ENCODE results near the gene LAMA3.

LAMA3 gene

GRCh38 chr18:23868136-23868785 lies 179.0 kb downstream of the LAMA3 start:
- H3K9ac ChIP-seq (ENCODE audit: low read depth, low read length) = no peak overlapping the region
- peaks cover 3% of the 10 kb centered on the region; the same call in 1 of the 2 replicates for H3K4me1 ChIP-seq (ENCODE audit: insufficient read depth, low read length)
- H3K4me3 ChIP-seq (ENCODE audit: low read length) = no peak overlapping the region
- H3K9me3 ChIP-seq (ENCODE audit: insufficient read depth, low read depth, low read length) = no peaks in the 10 kb centered on the region
- no peaks in the 10 kb centered on the region for H3K36me3 ChIP-seq (ENCODE audit: insufficient read depth, low read depth, low read length)
- no peaks in the 10 kb centered on the region for H3K27me3 ChIP-seq (ENCODE audit: insufficient read depth, low read length)
- H3K27ac ChIP-seq (ENCODE audit: low read length) = no peak overlapping the region

- H3K27ac ChIP-seq (ENCODE audit: low read length) = no peak overlapping the region
- peaks cover 5% of the 10 kb centered on the region; the same call in 1 of the 2 replicates for H3K4me1 ChIP-seq (ENCODE audit: insufficient read depth, low read length)
- no peaks in the 10 kb centered on the region for H3K27me3 ChIP-seq (ENCODE audit: insufficient read depth, low read length)
- no peaks in the 10 kb centered on the region for H3K9me3 ChIP-seq (ENCODE audit: insufficient read depth, low read depth, low read length)
- no peak overlapping the region for H3K9ac ChIP-seq (ENCODE audit: low read depth, low read length)
- H3K36me3 ChIP-seq (ENCODE audit: insufficient read depth, low read depth, low read length) = no peaks in the 10 kb centered on the region
- no peak overlapping the region for H3K4me3 ChIP-seq (ENCODE audit: low read length)
These were observed 181.6 kb downstream of the LAMA3 start for GRCh38 chr18:23870676-23871380.

GRCh38 chr18:23871410-23871809 lies 182.2 kb downstream of the LAMA3 start:
- Histone ChIP-seq H3K36me3 (ENCODE audit: insufficient read depth, low read depth, low read length) (no peaks in the 10 kb centered on the region), H3K4me1 (ENCODE audit: insufficient read depth, low read length) (peaks cover 5% of the 10 kb centered on the region; the same call in 1 of the 2 replicates), H3K27ac (ENCODE audit: low read length) (no peak overlapping the region), H3K9ac (ENCODE audit: low read depth, low read length) (no peak overlapping the region), H3K4me3 (ENCODE audit: low read length) (no peak overlapping the region), H3K27me3 (ENCODE audit: insufficient read depth, low read length) (no peaks in the 10 kb centered on the region), H3K9me3 (ENCODE audit: insufficient read depth, low read depth, low read length) (no peaks in the 10 kb centered on the region)

GRCh38 chr18:23872701-23873550 lies 183.7 kb downstream of the LAMA3 start:
- Histone ChIP-seq H3K9me3 (ENCODE audit: insufficient read depth, low read depth, low read length) (no peaks in the 10 kb centered on the region), H3K27ac (ENCODE audit: low read length) (no peak overlapping the region), H3K4me3 (ENCODE audit: low read length) (no peak overlapping the region), H3K4me1 (ENCODE audit: insufficient read depth, low read length) (peaks cover 5% of the 10 kb centered on the region; the same call in 1 of the 2 replicates), H3K36me3 (ENCODE audit: insufficient read depth, low read depth, low read length) (no peaks in the 10 kb centered on the region), H3K9ac (ENCODE audit: low read depth, low read length) (no peak overlapping the region), H3K27me3 (ENCODE audit: insufficient read depth, low read length) (no peaks in the 10 kb centered on the region)

GRCh38 chr18:23875966-23876895 lies 187.0 kb downstream of the LAMA3 start:
- Histone ChIP-seq H3K27ac (ENCODE audit: low read length) (no peak overlapping the region), H3K27me3 (ENCODE audit: insufficient read depth, low read length) (no peaks in the 10 kb centered on the region), H3K4me1 (ENCODE audit: insufficient read depth, low read length) (peaks cover 5% of the 10 kb centered on the region; the same call in 1 of the 2 replicates), H3K9me3 (ENCODE audit: insufficient read depth, low read depth, low read length) (no peaks in the 10 kb centered on the region), H3K4me3 (ENCODE audit: low read length) (no peak overlapping the region), H3K36me3 (ENCODE audit: insufficient read depth, low read depth, low read length) (no peaks in the 10 kb centered on the region), H3K9ac (ENCODE audit: low read depth, low read length) (no peak overlapping the region)

- no peaks in the 10 kb centered on the region for H3K27me3 ChIP-seq (ENCODE audit: insufficient read depth, low read length)
These were observed 187.7 kb downstream of the LAMA3 start for GRCh38 chr18:23876921-23877320.

GRCh38 chr18:23877371-23877770 lies 188.1 kb downstream of the LAMA3 start:
- Histone ChIP-seq H3K9me3 (ENCODE audit: insufficient read depth, low read depth, low read length) (no peaks in the 10 kb centered on the region), H3K27ac (ENCODE audit: low read length) (no peak overlapping the region), H3K36me3 (ENCODE audit: insufficient read depth, low read depth, low read length) (no peaks in the 10 kb centered on the region), H3K4me3 (ENCODE audit: low read length) (no peak overlapping the region), H3K27me3 (ENCODE audit: insufficient read depth, low read length) (no peaks in the 10 kb centered on the region), H3K9ac (ENCODE audit: low read depth, low read length) (no peak overlapping the region), H3K4me1 (ENCODE audit: insufficient read depth, low read length) (peaks cover 5% of the 10 kb centered on the region; the same call in 1 of the 2 replicates)

More at GRCh38 chr18:23876921-23877320, 187.7 kb downstream of the LAMA3 start:
- Histone ChIP-seq H3K27ac (ENCODE audit: low read length) (no peak overlapping the region), H3K9ac (ENCODE audit: low read depth, low read length) (no peak overlapping the region), H3K9me3 (ENCODE audit: insufficient read depth, low read depth, low read length) (no peaks in the 10 kb centered on the region), H3K4me3 (ENCODE audit: low read length) (no peak overlapping the region), H3K4me1 (ENCODE audit: insufficient read depth, low read length) (peaks cover 5% of the 10 kb centered on the region; the same call in 1 of the 2 replicates), H3K36me3 (ENCODE audit: insufficient read depth, low read depth, low read length) (no peaks in the 10 kb centered on the region)

GRCh38 chr18:23878336-23878900 lies 189.2 kb downstream of the LAMA3 start:
- Histone ChIP-seq H3K27me3 (ENCODE audit: insufficient read depth, low read length) (no peaks in the 10 kb centered on the region), H3K4me3 (ENCODE audit: low read length) (no peak overlapping the region), H3K9me3 (ENCODE audit: insufficient read depth, low read depth, low read length) (no peaks in the 10 kb centered on the region), H3K4me1 (ENCODE audit: insufficient read depth, low read length) (peaks cover 2% of the 10 kb centered on the region; the same call in 1 of the 2 replicates), H3K36me3 (ENCODE audit: insufficient read depth, low read depth, low read length) (no peaks in the 10 kb centered on the region), H3K27ac (ENCODE audit: low read length) (no peak overlapping the region), H3K9ac (ENCODE audit: low read depth, low read length) (no peak overlapping the region)

- Histone ChIP-seq H3K4me1 (ENCODE audit: insufficient read depth, low read length) (peaks cover 6% of the 10 kb centered on the region), H3K4me3 (ENCODE audit: low read length) (no peak overlapping the region), H3K9ac (ENCODE audit: low read depth, low read length) (no peak overlapping the region), H3K27ac (ENCODE audit: low read length) (no peak overlapping the region), H3K36me3 (ENCODE audit: insufficient read depth, low read depth, low read length) (no peaks in the 10 kb centered on the region), H3K27me3 (ENCODE audit: insufficient read depth, low read length) (no peaks in the 10 kb centered on the region), H3K9me3 (ENCODE audit: insufficient read depth, low read depth, low read length) (no peaks in the 10 kb centered on the region)
These were observed 189.9 kb downstream of the LAMA3 start for GRCh38 chr18:23879126-23879525.

- Histone ChIP-seq H3K9ac (ENCODE audit: low read depth, low read length) (no peak overlapping the region), H3K36me3 (ENCODE audit: insufficient read depth, low read depth, low read length) (no peaks in the 10 kb centered on the region), H3K9me3 (ENCODE audit: insufficient read depth, low read depth, low read length) (no peaks in the 10 kb centered on the region), H3K27ac (ENCODE audit: low read length) (no peak overlapping the region), H3K4me1 (ENCODE audit: insufficient read depth, low read length) (peaks cover 10% of the 10 kb centered on the region), H3K4me3 (ENCODE audit: low read length) (no peak overlapping the region), H3K27me3 (ENCODE audit: insufficient read depth, low read length) (no peaks in the 10 kb centered on the region)
These were observed 190.3 kb downstream of the LAMA3 start for GRCh38 chr18:23879544-23879943.

All from iPS-20b (cell line).